GM08714 (cell line): Measurements from ENCODE around the gene PCBP4.

Source experiments
- H3K4me3 ChIP-seq: fragments of 200-500 bp; sonication (Bioruptor generic); 2 replicates; pipeline ENCODE4 v1.5.1; 2014; ENCODE audit warnings: mild to moderate bottlenecking, low read length, inconsistent platforms
- ZNF274 ChIP-seq: IDR thresholded peaks from 2 replicates; pipeline ENCODE4 v1.6.1; 2012; ENCODE audit warnings: mild to moderate bottlenecking, low read depth, low read length

PCBP4 gene

DNA sequence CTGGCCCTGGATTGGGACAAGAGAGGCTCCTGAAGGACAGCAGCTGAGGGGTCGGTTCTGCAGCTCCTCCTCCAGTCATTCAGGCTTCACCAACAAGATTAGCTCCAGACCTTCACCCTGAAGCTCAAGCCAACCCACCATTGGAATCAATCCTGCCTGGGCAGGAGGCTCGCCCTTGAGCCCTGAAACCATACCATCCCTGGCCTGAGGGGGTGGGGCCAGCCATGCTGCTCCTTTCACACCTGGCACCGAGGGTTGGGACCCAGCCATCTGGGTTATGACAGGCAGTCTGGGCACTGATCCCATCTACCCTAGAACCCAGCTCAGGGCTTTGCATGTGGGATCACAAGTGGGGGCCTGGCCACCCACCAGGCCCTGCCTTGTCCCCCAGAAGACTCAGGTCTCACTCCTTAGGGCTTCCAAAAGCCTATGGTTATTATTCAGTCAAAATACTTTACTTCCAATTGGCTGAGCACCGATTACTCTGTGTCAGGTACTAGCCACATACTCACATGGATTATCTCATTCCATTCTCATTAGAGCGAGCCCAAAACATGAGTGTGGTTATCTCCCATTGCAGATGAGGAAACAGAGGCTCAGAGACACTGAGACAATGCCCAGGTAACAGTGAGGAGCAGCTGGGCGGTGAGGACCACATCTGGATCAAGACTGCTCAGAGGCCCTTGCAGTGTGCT is 3.5 kb upstream of the PCBP4 start:
- TF ChIP-seq ZNF274: no peak
- no peak overlapping the region for H3K4me3 ChIP-seq

DNA sequence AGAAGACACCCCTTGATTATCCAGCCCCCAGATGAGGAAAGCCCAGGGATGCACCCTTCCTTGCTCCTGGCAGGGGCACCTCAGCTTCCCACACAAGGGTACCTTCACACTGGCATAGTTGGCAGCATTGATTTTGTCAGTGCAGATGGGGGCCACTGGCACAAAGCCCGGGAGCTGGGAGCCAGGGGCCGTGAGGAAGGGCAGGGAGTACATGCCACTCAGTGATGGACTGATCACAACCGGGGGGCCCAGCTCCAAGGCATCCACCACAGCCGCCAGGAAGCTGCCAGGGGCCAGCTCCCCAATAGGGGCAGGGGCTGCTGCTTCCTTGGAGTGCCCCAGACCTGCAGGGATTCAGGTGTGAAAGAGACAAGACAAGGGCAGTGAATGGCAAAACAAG is 2.6 kb upstream of the PCBP4 start:
- no peak for TF ChIP-seq ZNF274
- H3K4me3 ChIP-seq: no peak overlapping the region

DNA sequence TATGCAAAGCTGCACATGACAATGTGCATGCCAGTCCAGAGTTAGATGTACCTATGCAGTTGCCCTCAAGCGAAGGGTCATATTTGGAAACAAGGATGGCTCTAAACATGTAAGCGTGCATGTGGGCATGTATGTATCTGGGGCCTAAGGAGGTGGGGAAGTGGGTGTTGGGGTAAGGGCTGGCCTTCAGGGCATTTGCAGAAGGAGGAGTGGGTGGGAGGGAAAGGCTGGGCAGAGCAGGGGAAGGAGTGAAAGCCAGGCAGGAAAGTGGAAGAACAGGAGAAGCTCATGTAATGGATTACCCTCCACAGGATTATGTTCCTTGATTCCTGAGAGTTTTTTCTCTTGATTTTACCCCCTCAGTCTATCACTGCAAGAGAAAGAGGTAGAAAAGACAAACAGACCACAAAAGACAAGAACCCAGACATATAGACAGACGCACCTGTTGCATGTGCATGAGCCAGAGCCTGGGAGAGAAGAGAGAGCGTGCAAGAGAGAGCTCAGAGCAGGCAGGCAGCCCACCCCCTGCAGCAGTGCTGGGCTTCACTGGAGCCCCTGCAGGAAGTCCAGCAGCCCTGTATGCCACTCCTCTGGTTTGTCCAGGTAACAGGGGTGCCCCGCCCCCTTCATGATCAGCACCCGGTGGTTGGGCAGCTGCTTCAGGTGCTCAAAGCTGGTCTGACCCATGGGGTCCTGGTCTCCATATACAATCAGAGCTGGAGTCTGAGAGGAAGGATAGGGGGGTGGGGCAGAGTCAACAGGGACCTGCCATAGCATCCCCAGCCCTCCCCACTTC is 1.8 kb upstream of the PCBP4 start:
- H3K4me3 ChIP-seq: no peak overlapping the region
- TF ChIP-seq ZNF274: no peak

DNA sequence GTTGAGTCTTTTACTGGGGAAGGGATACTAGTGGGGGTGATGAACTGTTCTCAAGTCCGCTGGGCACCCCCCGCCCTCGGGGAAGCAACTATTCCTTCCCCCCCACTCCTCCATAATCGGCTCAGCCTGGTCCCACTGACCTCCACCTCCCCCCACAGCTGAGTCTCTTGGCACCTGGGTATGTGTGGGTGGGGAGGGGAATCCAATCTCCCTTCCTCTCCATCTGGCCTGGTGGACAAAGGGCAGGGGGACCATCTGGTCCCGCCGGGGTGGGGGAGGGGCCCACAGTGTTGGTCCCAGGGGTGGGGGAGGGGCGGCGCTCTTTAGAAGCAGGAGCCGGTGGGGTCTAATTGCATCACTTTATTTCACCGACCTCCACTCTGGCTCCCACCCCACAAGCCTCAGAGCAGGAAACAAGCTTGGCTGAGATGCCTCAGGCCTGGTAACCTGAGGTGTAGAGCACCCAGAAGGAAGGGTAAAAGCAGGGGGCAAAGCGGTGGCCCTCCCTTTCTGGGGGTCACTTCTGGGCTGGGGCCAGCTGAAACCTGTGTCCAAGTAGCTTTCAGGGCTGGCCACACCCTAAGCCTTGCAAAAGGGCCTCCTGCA is 1.0 kb upstream of the PCBP4 start:
- TF ChIP-seq ZNF274: no peak
- peak overlapping the region; percentile 49; the same call in 1 of the 2 replicates for H3K4me3 ChIP-seq

DNA sequence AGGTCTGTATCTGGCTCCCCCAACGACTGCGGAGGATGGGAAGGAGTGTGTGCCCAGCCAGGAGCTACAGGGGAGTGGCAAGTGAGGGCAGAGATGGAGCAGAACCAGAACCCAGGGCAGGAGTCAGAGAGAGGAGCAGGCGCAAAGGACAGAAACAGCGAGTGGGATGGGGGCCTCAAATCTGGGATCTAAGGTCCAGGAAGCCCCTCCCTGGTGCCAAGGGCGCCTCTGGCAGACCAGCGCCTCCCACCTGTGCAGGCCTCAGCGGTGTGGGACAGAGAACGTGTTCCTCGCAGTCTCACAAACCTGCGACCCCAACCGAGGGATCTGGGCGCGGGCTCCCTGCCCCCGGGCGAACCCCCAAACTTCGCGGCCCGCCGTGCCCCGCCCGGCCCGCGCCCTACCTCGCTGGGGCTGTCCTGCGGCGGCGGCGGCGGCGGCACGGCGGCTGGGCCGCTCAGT is 301 bp downstream of the PCBP4 start:
- no peak for TF ChIP-seq ZNF274
- H3K4me3 ChIP-seq: peak overlapping the region; percentile 61; the same call in 1 of the 2 replicates

DNA sequence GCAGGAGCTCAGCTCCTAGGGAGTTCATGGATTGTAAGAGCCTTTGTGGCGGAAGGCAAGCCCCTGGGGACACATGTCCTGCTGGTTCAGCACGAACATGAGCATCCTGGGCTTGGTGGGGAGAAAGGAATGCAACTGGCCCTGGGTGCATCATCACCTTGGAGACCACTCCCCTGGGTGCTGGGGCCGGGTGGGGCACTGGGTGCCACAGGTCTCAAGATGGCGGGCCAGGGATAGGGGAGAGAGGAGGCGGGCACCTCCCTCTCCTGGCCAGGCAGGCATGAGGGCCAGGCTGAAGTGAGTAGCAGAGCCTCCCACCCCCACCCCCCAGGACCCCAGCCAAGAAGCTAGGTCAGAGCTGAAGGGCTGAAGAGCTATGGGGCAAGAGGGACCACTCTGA is 768 bp downstream of the PCBP4 start:
- no peak for TF ChIP-seq ZNF274
- no peak overlapping the region for H3K4me3 ChIP-seq

DNA sequence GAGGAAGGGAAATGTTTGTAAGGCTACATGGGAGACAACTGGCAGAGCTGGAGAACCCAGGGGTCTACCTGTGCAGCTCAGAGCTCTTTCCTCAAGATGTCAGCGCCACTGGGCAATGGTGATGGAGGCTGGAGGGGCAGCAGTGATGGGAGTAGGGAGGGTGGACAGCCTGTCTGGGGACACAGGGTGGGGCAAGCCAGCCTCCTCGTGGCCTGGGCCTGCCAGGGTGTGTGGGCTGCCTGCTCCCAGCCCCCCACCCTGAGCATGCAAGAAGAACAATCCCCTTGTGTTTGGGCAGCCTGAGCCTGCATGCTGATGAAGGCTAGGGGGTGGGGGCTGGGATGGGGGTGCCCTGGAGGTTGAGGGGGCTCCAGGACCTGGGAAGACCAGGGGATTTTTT is 1.2 kb downstream of the PCBP4 start:
- no peak for TF ChIP-seq ZNF274
- H3K4me3 ChIP-seq: no peak overlapping the region

DNA sequence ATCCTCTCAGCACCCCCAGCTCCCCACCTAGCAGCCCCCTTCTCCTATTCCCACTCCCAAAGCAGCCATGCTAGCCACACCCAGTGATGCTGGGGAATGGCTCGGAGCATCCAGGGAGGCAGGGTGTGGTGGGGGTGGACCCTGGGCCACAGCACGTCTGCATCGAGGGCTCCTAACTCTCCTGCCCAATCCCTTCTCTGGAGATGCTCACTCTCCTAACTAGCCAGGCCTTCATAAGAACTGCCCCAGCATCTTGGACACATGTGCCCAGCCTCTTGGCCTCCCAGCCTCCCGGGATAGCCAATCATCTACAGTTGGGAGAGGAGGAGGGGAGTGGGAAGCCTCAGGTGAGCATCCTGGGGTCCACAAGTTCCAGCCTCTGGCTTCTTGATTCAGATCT is 2.7 kb downstream of the PCBP4 start:
- no peak for TF ChIP-seq ZNF274
- no peak overlapping the region for H3K4me3 ChIP-seq

DNA sequence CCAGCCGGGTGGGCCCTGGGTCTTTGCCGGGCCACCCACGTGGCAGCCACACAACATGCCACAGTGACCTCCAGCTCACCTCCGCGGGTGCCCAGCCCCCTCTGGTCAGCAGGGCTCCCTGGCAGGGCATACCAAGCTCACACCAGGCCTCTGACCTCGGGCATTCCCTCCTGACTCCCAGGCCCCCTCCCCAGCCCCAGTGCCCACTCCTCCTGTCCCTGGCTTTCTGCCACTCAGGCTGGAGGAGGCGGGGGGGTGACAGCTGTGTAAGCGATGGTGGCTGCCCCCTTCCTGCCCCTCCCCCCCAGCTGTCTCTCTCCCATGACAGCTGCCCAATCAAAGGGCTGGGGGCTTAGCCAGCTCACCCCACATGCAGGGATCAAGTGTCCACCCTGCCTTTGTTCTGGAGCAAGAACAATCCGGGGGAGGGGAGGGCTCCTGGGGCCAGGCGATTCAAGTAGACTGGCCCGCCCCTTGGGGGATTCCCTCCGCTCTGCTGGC is 3.3 kb downstream of the PCBP4 start:
- no peak for TF ChIP-seq ZNF274
- no peak overlapping the region for H3K4me3 ChIP-seq

DNA sequence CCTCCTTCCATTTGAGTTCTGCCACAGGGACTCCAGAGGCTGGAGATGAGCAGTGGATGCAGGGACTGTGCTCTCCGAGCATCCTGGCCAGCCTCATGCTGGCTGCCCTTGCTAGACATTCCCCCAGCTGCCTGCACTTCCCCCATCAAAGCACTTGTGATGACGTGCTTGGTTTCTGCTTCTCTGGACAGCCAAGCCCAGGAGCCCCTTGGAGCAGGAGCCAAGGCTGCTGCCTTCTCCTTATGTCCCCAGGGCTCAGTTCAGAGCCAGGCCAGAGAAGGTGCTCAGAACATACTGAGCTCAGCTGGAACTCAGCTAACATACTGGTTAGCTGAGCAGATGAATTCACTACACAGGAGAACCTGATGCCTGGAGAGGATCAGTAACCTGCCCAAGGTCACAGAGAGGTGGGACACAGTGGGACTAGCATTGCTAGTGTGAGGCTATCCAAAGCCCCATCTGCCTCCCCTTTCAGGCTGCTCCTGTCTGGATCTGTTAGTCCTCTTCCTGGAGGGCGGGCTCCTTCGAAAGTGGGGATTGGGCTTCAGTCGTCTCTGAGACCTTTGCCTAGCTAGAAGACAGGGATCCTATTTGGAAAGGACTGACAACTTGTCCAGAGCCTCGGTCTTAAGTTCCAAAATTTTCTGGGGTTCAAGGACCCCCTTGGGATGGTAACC is 4.3 kb downstream of the PCBP4 start:
- H3K4me3 ChIP-seq: no peak overlapping the region
- TF ChIP-seq ZNF274: no peak

DNA sequence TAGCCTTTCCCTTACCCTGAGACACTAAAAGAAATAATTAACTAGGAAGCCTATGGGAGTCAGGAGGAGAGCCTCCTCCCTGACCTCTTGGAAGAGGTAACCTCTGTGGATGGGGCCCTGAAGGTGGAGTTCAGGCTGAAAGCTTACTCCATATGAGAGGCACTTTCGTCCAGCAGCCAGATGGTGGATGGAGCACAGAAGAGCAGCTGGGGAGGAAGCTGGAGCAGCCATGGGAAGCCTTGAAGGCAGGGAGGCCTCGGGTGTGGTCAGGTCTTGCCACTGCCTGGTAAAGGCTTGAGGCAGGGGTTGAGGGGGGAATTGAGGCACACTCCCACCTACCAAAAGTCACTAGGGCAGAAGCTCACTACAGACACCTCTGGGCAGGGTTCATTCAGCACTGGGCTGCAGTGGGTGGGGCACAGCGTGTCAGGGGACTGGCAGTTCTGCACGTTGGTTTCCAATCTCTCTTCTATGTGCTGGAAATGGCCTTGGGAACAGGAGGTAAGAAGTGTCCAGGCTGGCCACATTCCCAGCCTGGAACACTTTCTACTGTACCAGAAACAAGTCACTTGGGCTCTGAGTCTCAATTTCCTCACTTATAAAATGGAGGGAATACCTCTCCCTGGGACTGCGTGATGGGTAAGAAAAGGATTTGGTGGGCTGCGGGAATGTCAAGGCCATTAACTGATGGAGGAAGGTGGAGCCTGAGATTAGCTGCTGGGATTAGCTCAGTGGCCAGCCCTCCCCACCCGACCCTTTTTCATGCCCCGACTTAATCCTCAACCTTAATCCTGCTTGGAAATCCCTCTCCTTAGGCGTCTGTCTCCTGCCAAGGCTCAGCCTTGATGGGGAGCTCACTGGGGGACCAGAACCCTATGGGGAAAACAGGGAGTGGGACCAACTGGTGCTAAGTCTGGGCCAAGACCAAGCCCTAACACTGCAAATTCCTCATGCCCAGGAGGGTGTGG is 5.4 kb downstream of the PCBP4 start:
- no peak overlapping the region for H3K4me3 ChIP-seq
- no peak for TF ChIP-seq ZNF274

DNA sequence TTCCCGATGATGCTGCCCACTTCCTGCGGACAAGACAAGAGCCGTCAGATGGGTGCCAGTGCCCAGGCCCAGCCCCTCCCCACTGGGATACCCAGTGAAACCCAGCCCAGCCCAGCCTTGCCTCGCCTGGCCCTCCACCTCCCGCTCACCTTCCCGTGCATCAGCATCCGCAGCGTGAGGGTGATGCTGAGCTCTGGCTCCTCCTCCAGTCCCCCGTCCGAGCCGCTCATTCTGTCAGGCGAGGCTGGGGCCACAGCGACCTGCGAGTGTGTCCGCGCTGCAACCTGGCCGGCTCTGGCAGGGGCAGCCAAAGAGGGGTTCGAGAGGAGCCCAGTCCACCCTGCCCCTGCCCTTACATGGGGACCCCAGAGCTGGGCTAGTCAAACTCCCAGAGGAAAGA is 6.2 kb downstream of the PCBP4 start:
- TF ChIP-seq ZNF274: no peak
- no peak overlapping the region for H3K4me3 ChIP-seq

DNA sequence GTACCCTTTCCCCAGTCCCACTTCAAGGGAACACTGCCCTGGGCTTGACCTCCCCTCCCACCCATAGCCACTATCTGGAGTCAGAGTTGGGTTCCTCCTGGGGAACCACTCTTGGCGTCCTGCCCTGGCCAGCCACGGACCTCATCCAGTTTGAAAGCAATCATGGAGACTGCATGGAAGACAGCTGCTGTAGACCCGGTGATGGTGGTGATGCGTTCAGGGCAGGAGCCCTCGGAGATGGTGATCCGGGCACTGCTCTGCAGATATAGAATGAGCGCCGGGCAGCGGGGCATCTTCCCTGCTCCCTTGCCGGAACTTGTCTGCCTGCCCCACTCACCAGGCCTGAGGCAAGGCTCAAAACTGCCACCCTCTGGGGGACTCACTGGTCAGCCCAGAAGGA is 6.9 kb downstream of the PCBP4 start:
- TF ChIP-seq ZNF274: no peak
- H3K4me3 ChIP-seq: no peak overlapping the region
